Ishikawa (cell line): ENCODE results near the gene IGDCC3.

Experiments used
- CEBPB ChIP-seq: IDR thresholded peaks from 2 replicates; pipeline ENCODE4 v1.6.1; 2012
- CREB1 ChIP-seq: IDR thresholded peaks from 2 replicates; pipeline ENCODE4 v1.6.1; 2012; ENCODE audit warnings: low read depth
- MAX ChIP-seq: IDR thresholded peaks from 2 replicates; pipeline ENCODE4 v1.6.1; 2012
- RAD21 ChIP-seq: IDR thresholded peaks from 2 replicates; pipeline ENCODE4 v1.6.1; 2012; ENCODE audit warnings: low read depth
- REST ChIP-seq: IDR thresholded peaks from 2 replicates; pipeline ENCODE4 v1.6.1; 2012; ENCODE audit warnings: low read depth, mild to moderate bottlenecking
- USF1 ChIP-seq: IDR thresholded peaks from 2 replicates; pipeline ENCODE4 v1.6.1; 2012

GRCh38 chr15:65307978-65308377 is 69.8 kb downstream of the IGDCC3 start:
- TF ChIP-seq REST (no peak), RAD21 (no peak), MAX (no peak), CEBPB (no peak), CREB1 (no peak), USF1 (no peak)
